ENCODE measurements around the gene PDGFD.

The PDGFD gene

GRCh38 chr11:104146421-104146820 lies 17.5 kb downstream of the PDGFD start:
- H3K4me3 ChIP-seq (ENCODE audit: control insufficient read depth in 1 of 7, extremely low read depth in 1 of 7, insufficient read depth in 4 of 7, low read depth in 2 of 7, low read length in 6 of 7), result no peak overlapping the region
- CTCF ChIA-PET, result interaction anchor here (1.2 kb wide), 1 partner anchor 11 kb away, joined by 3 read pairs; no protein-coding TSS in a partner anchor
- WGBS (ENCODE audit: insufficient coverage), result 100% methylated on average over 1 of the region's 3 CpGs
- no peaks in the 10 kb centered on the region for H3K4me1 ChIP-seq (ENCODE audit: control extremely low read depth in 1 of 4, control insufficient read depth in 4 of 4, insufficient read depth in 4 of 4, low read length in 3 of 4)
- no peaks in the 10 kb centered on the region for H3K36me3 ChIP-seq (ENCODE audit: control insufficient read depth in 4 of 4, insufficient read depth in 4 of 4, low read length in 3 of 4)
- H3K9me3 ChIP-seq (ENCODE audit: control extremely low read depth in 1 of 5, control insufficient read depth in 4 of 5, insufficient read depth in 2 of 5, low read depth in 1 of 5, low read length in 4 of 5), result no peaks in the 10 kb centered on the region
- POLR2A ChIA-PET, result no interaction called here
- H3K27ac ChIP-seq (ENCODE audit: insufficient read depth in 1 of 2, low read depth in 1 of 2, low read length in 2 of 2, poor library complexity in 1 of 2, severe bottlenecking in 2 of 2), result no peak overlapping the region
- DNase-seq, result no peak
- no peaks in the 10 kb centered on the region for H3K27me3 ChIP-seq (replicated peaks in 2 of 5; ENCODE audit: control insufficient read depth in 4 of 5, insufficient read depth in 5 of 5, low read length in 4 of 5)

- Histone ChIP-seq H3K36me3 (ENCODE audit: control insufficient read depth in 4 of 4, insufficient read depth in 4 of 4, low read length in 3 of 4) (no peaks in the 10 kb centered on the region), H3K9me3 (ENCODE audit: control extremely low read depth in 1 of 5, control insufficient read depth in 4 of 5, insufficient read depth in 2 of 5, low read depth in 1 of 5, low read length in 4 of 5) (no peaks in the 10 kb centered on the region), H3K4me3 (ENCODE audit: control insufficient read depth in 1 of 7, extremely low read depth in 1 of 7, insufficient read depth in 4 of 7, low read depth in 2 of 7, low read length in 6 of 7) (no peak overlapping the region), H3K27ac (ENCODE audit: insufficient read depth in 1 of 2, low read depth in 1 of 2, low read length in 2 of 2, poor library complexity in 1 of 2, severe bottlenecking in 2 of 2) (no peak overlapping the region), H3K27me3 (replicated peaks in 2 of 5; ENCODE audit: control insufficient read depth in 4 of 5, insufficient read depth in 5 of 5, low read length in 4 of 5) (no peaks in the 10 kb centered on the region), H3K4me1 (ENCODE audit: control extremely low read depth in 1 of 4, control insufficient read depth in 4 of 4, insufficient read depth in 4 of 4, low read length in 3 of 4) (no peaks in the 10 kb centered on the region)
- DNase-seq, result no peak
- no CpG with 5 or more reads among the region's 3 CpGs for WGBS (ENCODE audit: insufficient coverage)
- ChIA-PET POLR2A (no interaction called here), CTCF (interaction anchor here (1.9 kb wide), 1 partner anchor 18 kb away, joined by 6 read pairs; the partner anchor contains the start of gene PDGFD)
Measured at GRCh38 chr11:104145062-104145461, 18.9 kb downstream of the PDGFD start.

- no peaks in the 10 kb centered on the region for H3K4me1 ChIP-seq (ENCODE audit: control extremely low read depth in 1 of 4, control insufficient read depth in 4 of 4, insufficient read depth in 4 of 4, low read length in 3 of 4)
- H3K9me3 ChIP-seq (ENCODE audit: control extremely low read depth in 1 of 5, control insufficient read depth in 4 of 5, insufficient read depth in 2 of 5, low read depth in 1 of 5, low read length in 4 of 5), result no peaks in the 10 kb centered on the region
- H3K27me3 ChIP-seq (replicated peaks in 2 of 5; ENCODE audit: control insufficient read depth in 4 of 5, insufficient read depth in 5 of 5, low read length in 4 of 5), result no peaks in the 10 kb centered on the region
- H3K36me3 ChIP-seq (ENCODE audit: control insufficient read depth in 4 of 4, insufficient read depth in 4 of 4, low read length in 3 of 4), result no peaks in the 10 kb centered on the region
- ChIA-PET POLR2A (no interaction called here), CTCF (no interaction called here)
- 100% methylated on average over 6 of the region's 6 CpGs for WGBS (ENCODE audit: insufficient coverage)
- no peak overlapping the region for H3K4me3 ChIP-seq (ENCODE audit: control insufficient read depth in 1 of 7, extremely low read depth in 1 of 7, insufficient read depth in 4 of 7, low read depth in 2 of 7, low read length in 6 of 7)
- H3K27ac ChIP-seq (ENCODE audit: insufficient read depth in 1 of 2, low read depth in 1 of 2, low read length in 2 of 2, poor library complexity in 1 of 2, severe bottlenecking in 2 of 2), result no peak overlapping the region
- no peak for DNase-seq
Measured at GRCh38 chr11:104142698-104143097, 21.2 kb downstream of the PDGFD start.

- H3K4me1 ChIP-seq (ENCODE audit: control extremely low read depth in 1 of 4, control insufficient read depth in 4 of 4, insufficient read depth in 4 of 4, low read length in 3 of 4), result no peaks in the 10 kb centered on the region
Measured at GRCh38 chr11:104136861-104137260, 27.1 kb downstream of the PDGFD start.

GRCh38 chr11:104134745-104135144 lies 29.2 kb downstream of the PDGFD start:
- DNase-seq, result no peak

More at GRCh38 chr11:104136861-104137260, 27.1 kb downstream of the PDGFD start:
- ChIA-PET POLR2A (no interaction called here), CTCF (no interaction called here)
- H3K27ac ChIP-seq (ENCODE audit: insufficient read depth in 1 of 2, low read depth in 1 of 2, low read length in 2 of 2, poor library complexity in 1 of 2, severe bottlenecking in 2 of 2), result no peak overlapping the region
- no peak overlapping the region for H3K4me3 ChIP-seq (ENCODE audit: control insufficient read depth in 1 of 7, extremely low read depth in 1 of 7, insufficient read depth in 4 of 7, low read depth in 2 of 7, low read length in 6 of 7)
- no peak for DNase-seq
- no peaks in the 10 kb centered on the region for H3K27me3 ChIP-seq (replicated peaks in 2 of 5; ENCODE audit: control insufficient read depth in 4 of 5, insufficient read depth in 5 of 5, low read length in 4 of 5)
- no peaks in the 10 kb centered on the region for H3K36me3 ChIP-seq (ENCODE audit: control insufficient read depth in 4 of 4, insufficient read depth in 4 of 4, low read length in 3 of 4)
- peaks cover 0 to 3% (median 0%) of the 10 kb centered on the region in 5 experiments for H3K9me3 ChIP-seq (ENCODE audit: control extremely low read depth in 1 of 5, control insufficient read depth in 4 of 5, insufficient read depth in 2 of 5, low read depth in 1 of 5, low read length in 4 of 5)

GRCh38 chr11:104130161-104130560 lies 33.8 kb downstream of the PDGFD start:
- Histone ChIP-seq H3K27ac (ENCODE audit: insufficient read depth in 1 of 2, low read depth in 1 of 2, low read length in 2 of 2, poor library complexity in 1 of 2, severe bottlenecking in 2 of 2) (no peak overlapping the region), H3K36me3 (ENCODE audit: control insufficient read depth in 4 of 4, insufficient read depth in 4 of 4, low read length in 3 of 4) (no peaks in the 10 kb centered on the region), H3K4me1 (ENCODE audit: control extremely low read depth in 1 of 4, control insufficient read depth in 4 of 4, insufficient read depth in 4 of 4, low read length in 3 of 4) (no peaks in the 10 kb centered on the region), H3K27me3 (replicated peaks in 2 of 5; ENCODE audit: control insufficient read depth in 4 of 5, insufficient read depth in 5 of 5, low read length in 4 of 5) (no peaks in the 10 kb centered on the region), H3K9me3 (ENCODE audit: control extremely low read depth in 1 of 5, control insufficient read depth in 4 of 5, insufficient read depth in 2 of 5, low read depth in 1 of 5, low read length in 4 of 5) (peaks cover 0 to 3% (median 0%) of the 10 kb centered on the region in 5 experiments), H3K4me3 (ENCODE audit: control insufficient read depth in 1 of 7, extremely low read depth in 1 of 7, insufficient read depth in 4 of 7, low read depth in 2 of 7, low read length in 6 of 7) (no peak overlapping the region)
- DNase-seq, result no peak
- CTCF ChIA-PET, result interaction anchor here (1.0 kb wide), 1 partner anchor 33 kb away, joined by 3 read pairs; no protein-coding TSS in a partner anchor
- POLR2A ChIA-PET, result no interaction called here
- WGBS (ENCODE audit: insufficient coverage), result no CpG with 5 or more reads among the region's 1 CpG

More at GRCh38 chr11:104134745-104135144, 29.2 kb downstream of the PDGFD start:
- H3K27ac ChIP-seq (ENCODE audit: insufficient read depth in 1 of 2, low read depth in 1 of 2, low read length in 2 of 2, poor library complexity in 1 of 2, severe bottlenecking in 2 of 2), result no peak overlapping the region
- no peak overlapping the region for H3K4me3 ChIP-seq (ENCODE audit: control insufficient read depth in 1 of 7, extremely low read depth in 1 of 7, insufficient read depth in 4 of 7, low read depth in 2 of 7, low read length in 6 of 7)
- no peaks in the 10 kb centered on the region for H3K4me1 ChIP-seq (ENCODE audit: control extremely low read depth in 1 of 4, control insufficient read depth in 4 of 4, insufficient read depth in 4 of 4, low read length in 3 of 4)
- H3K36me3 ChIP-seq (ENCODE audit: control insufficient read depth in 4 of 4, insufficient read depth in 4 of 4, low read length in 3 of 4), result no peaks in the 10 kb centered on the region
- no CpG with 5 or more reads among the region's 1 CpG for WGBS (ENCODE audit: insufficient coverage)
- H3K9me3 ChIP-seq (ENCODE audit: control extremely low read depth in 1 of 5, control insufficient read depth in 4 of 5, insufficient read depth in 2 of 5, low read depth in 1 of 5, low read length in 4 of 5), result peaks cover 0 to 3% (median 0%) of the 10 kb centered on the region in 5 experiments
- H3K27me3 ChIP-seq (replicated peaks in 2 of 5; ENCODE audit: control insufficient read depth in 4 of 5, insufficient read depth in 5 of 5, low read length in 4 of 5), result no peaks in the 10 kb centered on the region
- ChIA-PET POLR2A (no interaction called here), CTCF (no interaction called here)

GRCh38 chr11:104129145-104129544 lies 34.8 kb downstream of the PDGFD start:
- Histone ChIP-seq H3K36me3 (ENCODE audit: control insufficient read depth in 4 of 4, insufficient read depth in 4 of 4, low read length in 3 of 4) (no peaks in the 10 kb centered on the region), H3K27me3 (replicated peaks in 2 of 5; ENCODE audit: control insufficient read depth in 4 of 5, insufficient read depth in 5 of 5, low read length in 4 of 5) (no peaks in the 10 kb centered on the region), H3K4me3 (ENCODE audit: control insufficient read depth in 1 of 7, extremely low read depth in 1 of 7, insufficient read depth in 4 of 7, low read depth in 2 of 7, low read length in 6 of 7) (no peak overlapping the region), H3K27ac (ENCODE audit: insufficient read depth in 1 of 2, low read depth in 1 of 2, low read length in 2 of 2, poor library complexity in 1 of 2, severe bottlenecking in 2 of 2) (no peak overlapping the region), H3K9me3 (ENCODE audit: control extremely low read depth in 1 of 5, control insufficient read depth in 4 of 5, insufficient read depth in 2 of 5, low read depth in 1 of 5, low read length in 4 of 5) (peaks cover 0 to 3% (median 0%) of the 10 kb centered on the region in 5 experiments), H3K4me1 (ENCODE audit: control extremely low read depth in 1 of 4, control insufficient read depth in 4 of 4, insufficient read depth in 4 of 4, low read length in 3 of 4) (no peaks in the 10 kb centered on the region)
- CTCF ChIA-PET, result interaction anchor here (1.0 kb wide), 1 partner anchor 34 kb away, joined by 3 read pairs; no protein-coding TSS in a partner anchor
- POLR2A ChIA-PET, result no interaction called here
- DNase-seq, result no peak
- WGBS (ENCODE audit: insufficient coverage), result 38% methylated on average over 1 of the region's 3 CpGs

Data from common myeloid progenitor, CD34-positive (primary cell).